ENCODE results near the gene C22orf31.

The C22orf31 gene

GRCh38 chr22:29023172-29023796 lies 38.3 kb downstream of the C22orf31 start:
- FAIRE-seq, result no peak

GRCh38 chr22:29022101-29022817 lies 39.4 kb downstream of the C22orf31 start:
- no peak for FAIRE-seq

GRCh38 chr22:29018293-29019189 lies 43.1 kb downstream of the C22orf31 start:
- FAIRE-seq, result no peak

- FAIRE-seq, result no peak
Observed at GRCh38 chr22:29016067-29016938, 45.3 kb downstream of the C22orf31 start.

GRCh38 chr22:29014773-29015172 lies 46.9 kb downstream of the C22orf31 start:
- FAIRE-seq, result no peak

GRCh38 chr22:29014293-29014692 lies 47.3 kb downstream of the C22orf31 start:
- FAIRE-seq, result no peak

GRCh38 chr22:29012952-29013351 lies 48.7 kb downstream of the C22orf31 start:
- FAIRE-seq, result no peak

GRCh38 chr22:29012101-29012433 lies 49.6 kb downstream of the C22orf31 start:
- FAIRE-seq, result no peak

- FAIRE-seq, result no peak
Observed at GRCh38 chr22:29011240-29012100, 50.2 kb downstream of the C22orf31 start.

- FAIRE-seq, result no peak
Observed at GRCh38 chr22:29009148-29009547, 52.5 kb downstream of the C22orf31 start.
